Measurements from ENCODE around the gene ADGRB2.

The ADGRB2 gene

GRCh38 chr1:31762726-31763670 is 1.1 kb downstream of the ADGRB2 start (continued):
- peak; percentile 63; the same call in 1 of the 2 replicates for TF ChIP-seq ZNF692 (tag by site-specific recombination; IDR thresholded peaks at IDR 0.05)
- TF ChIP-seq KLF8 (tag by site-specific recombination; IDR thresholded peaks at IDR 0.05) = peak; percentile 15; the same call in 1 of the 2 replicates
- TF ChIP-seq KLF9 (tag by site-specific recombination; IDR thresholded peaks at IDR 0.05; ENCODE audit: low read depth) = peak; percentile 59; the same call in 1 of the 2 replicates
- 0 out of 2 replicates have a peak, but pooled peaks have one; percentile 35 for TF ChIP-seq SP7 (tag by site-specific recombination; IDR thresholded peaks at IDR 0.05)
- peak; percentile 84 for TF ChIP-seq BCL11B (tag by site-specific recombination; IDR thresholded peaks at IDR 0.05; ENCODE audit: low read depth)
- TF ChIP-seq ZNF501 (tag by site-specific recombination; IDR thresholded peaks at IDR 0.05) = peak; percentile 70; the same call in 1 of the 2 replicates
- 0 out of 2 replicates have a peak, but pooled peaks have one; percentile 21 for TF ChIP-seq ZBTB21 (tag by site-specific recombination; IDR thresholded peaks at IDR 0.05)
- no peak; the same call in 1 of the 2 replicates for TF ChIP-seq GLIS1 (tag by site-specific recombination; IDR thresholded peaks at IDR 0.05)
- peak; percentile 55 for TF ChIP-seq GLIS2 (tag by site-specific recombination; IDR thresholded peaks at IDR 0.05)
- TF ChIP-seq YY2 (tag by site-specific recombination; IDR thresholded peaks at IDR 0.05) = peak; percentile 57; the same call in 1 of the 2 replicates
- peak; percentile 68 for TF ChIP-seq CTCF (tag by site-specific recombination; IDR thresholded peaks at IDR 0.05)
- peak; percentile 82 for TF ChIP-seq ZNF398 (tag by site-specific recombination; IDR thresholded peaks at IDR 0.05)
- no peak for TF ChIP-seq ZSCAN23 (tag by site-specific recombination; IDR thresholded peaks at IDR 0.05)
- TF ChIP-seq ZNF311 (tag by site-specific recombination; IDR thresholded peaks at IDR 0.05; ENCODE audit: borderline replicate concordance) = no peak
- TF ChIP-seq ZNF2 (tag by site-specific recombination; IDR thresholded peaks at IDR 0.05) = 0 out of 2 replicates have a peak, but pooled peaks have one; percentile 13
- peak; percentile 93 for TF ChIP-seq ZBTB8A (tag by site-specific recombination; IDR thresholded peaks at IDR 0.05)
- peak; percentile 28 for TF ChIP-seq BCL11A (tag by site-specific recombination; IDR thresholded peaks at IDR 0.05; ENCODE audit: low read depth)
- peak; percentile 16; the same call in 1 of the 2 replicates for TF ChIP-seq IKZF3 (tag by site-specific recombination; IDR thresholded peaks at IDR 0.05)
- TF ChIP-seq ZIC2 (tag by site-specific recombination; IDR thresholded peaks at IDR 0.05) = peak; percentile 29; the same call in 1 of the 2 replicates
- peak; percentile 40; the same call in 1 of the 2 replicates for TF ChIP-seq ZNF223 (tag by site-specific recombination; IDR thresholded peaks at IDR 0.05)
- peak; percentile 96 for TF ChIP-seq PATZ1 (tag by site-specific recombination; IDR thresholded peaks at IDR 0.05)
- TF ChIP-seq EGR2 (tag by site-specific recombination; IDR thresholded peaks at IDR 0.05; ENCODE audit: low read depth) = peak; percentile 60; the same call in 1 of the 2 replicates
- no peak for TF ChIP-seq ZNF785 (tag by site-specific recombination; IDR thresholded peaks at IDR 0.05)
- TF ChIP-seq ZBTB10 (tag by site-specific recombination; IDR thresholded peaks at IDR 0.05) = peak; percentile 94
- TF ChIP-seq ZNF776 (tag by site-specific recombination; IDR thresholded peaks at IDR 0.05; ENCODE audit: borderline replicate concordance) = no peak
- TF ChIP-seq ZNF768 (tag by site-specific recombination; IDR thresholded peaks at IDR 0.05) = no peak
